MM.1S (cell line): ENCODE results near the gene LRRC70.
A peak's percentile ranks its signal among the peaks of the same experiment; 100 is the strongest.

ENCODE experiments used
- DNase-seq: peaks from one replicate; pipeline ENCODE4 v3.0.0-alpha.2; 2015
- H2AFZ ChIP-seq: fragments of 300-600 bp; sonication (generic); 2 replicates; pipeline ENCODE4 v1.6.0; 2016; ENCODE audit warnings: antibody characterized with exemption, low read length
- H3F3A ChIP-seq: fragments of 300-600 bp; sonication (generic); 2 replicates; pipeline ENCODE4 v1.6.1; 2016; ENCODE audit warnings: mild to moderate bottlenecking, antibody characterized with exemption, low read length, moderate library complexity, mixed read lengths; ENCODE audit not compliant: insufficient read depth
- H3K27ac ChIP-seq: fragments of 300-600 bp; sonication (generic); 2 replicates; pipeline ENCODE4 v1.5.1; 2016; ENCODE audit warnings: mild to moderate bottlenecking, low read length
- H3K27me3 ChIP-seq: fragments of 300-600 bp; sonication (generic); replicated peaks from 2 replicates; pipeline ENCODE4 v1.6.0; 2016; ENCODE audit warnings: low read length; ENCODE audit not compliant: insufficient read depth
- H3K36me3 ChIP-seq: fragments of 300-600 bp; sonication (generic); replicated peaks from 2 replicates; pipeline ENCODE4 v1.6.1; 2016; ENCODE audit warnings: mild to moderate bottlenecking, low read length, mixed read lengths; ENCODE audit not compliant: insufficient read depth
- H3K4me1 ChIP-seq: fragments of 300-600 bp; sonication (generic); 2 replicates; pipeline ENCODE4 v1.6.1; 2016; ENCODE audit warnings: low read length, mixed read lengths
- H3K4me2 ChIP-seq: fragments of 300-600 bp; sonication (generic); 2 replicates; pipeline ENCODE4 v1.6.0; 2016; ENCODE audit warnings: low read depth, low read length
- H3K4me3 ChIP-seq: fragments of 300-600 bp; sonication (generic); 2 replicates; pipeline ENCODE4 v1.5.1; 2016; ENCODE audit warnings: low read length, mixed read lengths
- H3K79me2 ChIP-seq: fragments of 300-600 bp; sonication (generic); 2 replicates; pipeline ENCODE4 v1.6.1; 2016; ENCODE audit warnings: mixed run types, low read length, mixed read lengths
- H3K9ac ChIP-seq: fragments of 300-600 bp; sonication (generic); 2 replicates; pipeline ENCODE4 v1.6.1; 2016; ENCODE audit warnings: low read length, mixed read lengths
- H3K9me2 ChIP-seq: fragments of 300-600 bp; sonication (generic); replicated peaks from 2 replicates; pipeline ENCODE4 v1.6.1; 2016; ENCODE audit warnings: mild to moderate bottlenecking, low read length, mixed read lengths; ENCODE audit not compliant: insufficient read depth
- H3K9me3 ChIP-seq: fragments of 300-600 bp; sonication (generic); replicated peaks from 2 replicates; pipeline ENCODE4 v1.6.1; 2016; ENCODE audit warnings: mild to moderate bottlenecking, low read length, mixed read lengths; ENCODE audit not compliant: insufficient read depth
- H4K20me1 ChIP-seq: fragments of 300-600 bp; sonication (generic); 2 replicates; pipeline ENCODE4 v1.6.1; 2016; ENCODE audit warnings: mild to moderate bottlenecking, low read length, moderate library complexity, mixed read lengths; ENCODE audit not compliant: insufficient read depth
- CTCF ChIP-seq: fragments of 300-600 bp; sonication (generic); IDR thresholded peaks from 2 replicates; pipeline ENCODE4 v1.5.1; 2016; ENCODE audit warnings: antibody characterized with exemption, low read length, mixed read lengths
- EZH2 ChIP-seq: fragments of 300-600 bp; sonication (generic); optimal IDR thresholded peaks from 2 replicates; pipeline ENCODE3; 2017; ENCODE audit warnings: low read depth, mild to moderate bottlenecking, antibody characterized with exemption, low read length, mixed read lengths
- EZH2phosphoT487 ChIP-seq: fragments of 300-600 bp; sonication (generic); IDR thresholded peaks from 2 replicates; pipeline ENCODE4 v1.6.1; 2018; ENCODE audit warnings: antibody characterized with exemption, low read length

LRRC70 gene

GRCh38 chr5:62585751-62586150 is 7.1 kb downstream of the LRRC70 start:
- no peaks in the 10 kb centered on the region for H3K9me2 ChIP-seq
- H3K9me3 ChIP-seq, result no peaks in the 10 kb centered on the region
- peaks cover 58% of the 10 kb centered on the region for H3K4me1 ChIP-seq
- no peak overlapping the region for H2AFZ ChIP-seq
- no peaks in the 10 kb centered on the region for H3K27me3 ChIP-seq
- DNase-seq, result peak; percentile 26
- no peak overlapping the region for H3K9ac ChIP-seq
- H3K79me2 ChIP-seq, result 0 out of 2 replicates have a peak, but pooled peaks cover 8% of the 10 kb centered on the region
- TF ChIP-seq EZH2 (no peak), CTCF (no peak), EZH2phosphoT487 (no peak)
- peak overlapping the region; percentile 32 for H3K4me2 ChIP-seq
- no peaks in the 10 kb centered on the region for H3K36me3 ChIP-seq
- no peaks in the 10 kb centered on the region for H4K20me1 ChIP-seq
- no peak overlapping the region for H3K4me3 ChIP-seq
- peaks cover 29% of the 10 kb centered on the region for H3F3A ChIP-seq
- H3K27ac ChIP-seq, result peak overlapping the region; percentile 50; the same call in 1 of the 2 replicates

- Histone ChIP-seq H3K9me2 (no peaks in the 10 kb centered on the region), H3K36me3 (0 out of 2 replicates have a peak, but pooled peaks cover 2% of the 10 kb centered on the region), H3K79me2 (0 out of 2 replicates have a peak, but pooled peaks cover 8% of the 10 kb centered on the region), H4K20me1 (no peaks in the 10 kb centered on the region), H3K9me3 (no peaks in the 10 kb centered on the region), H3K9ac (no peak overlapping the region), H2AFZ (no peak overlapping the region), H3K27me3 (no peaks in the 10 kb centered on the region), H3K4me1 (peaks cover 42% of the 10 kb centered on the region), H3F3A (peaks cover 22% of the 10 kb centered on the region), H3K27ac (peak overlapping the region; percentile 51; the same call in 1 of the 2 replicates), H3K4me3 (no peak overlapping the region), H3K4me2 (peak overlapping the region; percentile 40; the same call in 1 of the 2 replicates)
- no peak for TF ChIP-seq EZH2phosphoT487
- no peak for TF ChIP-seq EZH2
- no peak for TF ChIP-seq CTCF
- peak; percentile 87 for DNase-seq
Measured at GRCh38 chr5:62587737-62588136, 9.1 kb downstream of the LRRC70 start.

- no peak overlapping the region for H3K9ac ChIP-seq
- DNase-seq, result no peak
- H3K4me3 ChIP-seq, result no peak overlapping the region
- 0 out of 2 replicates have a peak, but pooled peaks cover 8% of the 10 kb centered on the region for H3K79me2 ChIP-seq
- no peak for TF ChIP-seq EZH2
- no peak; the same call in 1 of the 2 replicates for TF ChIP-seq CTCF
- no peak for TF ChIP-seq EZH2phosphoT487
- H3K4me2 ChIP-seq, result no peak overlapping the region
- H3F3A ChIP-seq, result peaks cover 22% of the 10 kb centered on the region
- no peaks in the 10 kb centered on the region for H3K9me2 ChIP-seq
- no peaks in the 10 kb centered on the region for H4K20me1 ChIP-seq
- H3K9me3 ChIP-seq, result no peaks in the 10 kb centered on the region
- no peaks in the 10 kb centered on the region for H3K27me3 ChIP-seq
- peaks cover 45% of the 10 kb centered on the region for H3K4me1 ChIP-seq
- 0 out of 2 replicates have a peak, but pooled peaks cover 2% of the 10 kb centered on the region for H3K36me3 ChIP-seq
- no peak overlapping the region; the same call in 1 of the 2 replicates for H3K27ac ChIP-seq
- no peak overlapping the region for H2AFZ ChIP-seq
Measured at GRCh38 chr5:62588668-62589067, 10.0 kb downstream of the LRRC70 start.
